GM12864 (cell line): ENCODE results near the gene UBE2M.
"Not testable (repeated sequence)": the region's sequence is repeated elsewhere in the genome, so short reads cannot be mapped to it uniquely, and the experiment has no call there.

Experiments
- DNase-seq: peaks from one replicate; pipeline ENCODE4 v3.0.0-alpha.2; 2011; ENCODE audit warnings: low read depth
- H3K4me3 ChIP-seq: 2 replicates; pipeline ENCODE4 v1.5.1; 2011; ENCODE audit warnings: mild to moderate bottlenecking, low read depth, low read length, control low read depth
- CTCF ChIP-seq: IDR thresholded peaks from 2 replicates; pipeline ENCODE4 v1.5.1; 2011; ENCODE audit warnings: low read depth, mild to moderate bottlenecking, moderate library complexity, low read length, control low read depth, inconsistent platforms; ENCODE audit errors: missing control alignments

The UBE2M gene

GRCh38 chr19:58547323-58548312 is 10.8 kb downstream of the UBE2M start:
- DNase-seq: no peak
- TF ChIP-seq CTCF: no peak
- no peak overlapping the region for H3K4me3 ChIP-seq

- no peak for DNase-seq
- TF ChIP-seq CTCF: no peak
- peak overlapping the region; percentile 98 for H3K4me3 ChIP-seq
These were observed 12.3 kb downstream of the UBE2M start for GRCh38 chr19:58546019-58546530.

GRCh38 chr19:58545286-58546018 is 13.0 kb downstream of the UBE2M start:
- TF ChIP-seq CTCF: no peak
- no peak for DNase-seq
- H3K4me3 ChIP-seq: peak overlapping the region; percentile 98

GRCh38 chr19:58544591-58545285 is 13.7 kb downstream of the UBE2M start:
- peak overlapping the region; percentile 98 for H3K4me3 ChIP-seq
- no peak for DNase-seq
- TF ChIP-seq CTCF: no peak

- peak within 1 kb of the TSS; percentile 98 for H3K4me3 ChIP-seq
- DNase-seq: peak; percentile 94
- no peak for TF ChIP-seq CTCF
These were observed 14.4 kb downstream of the UBE2M start, which contains the start of gene TRIM28 for GRCh38 chr19:58543826-58544590. Gene TRIM28, plus strand, starts transcription at chr19:58544064. Its CDS starts 694 bp downstream, at chr19:58544758.

GRCh38 chr19:58542641-58543372 is 15.6 kb downstream of the UBE2M start:
- H3K4me3 ChIP-seq, DNase-seq: not testable (repeated sequence)

- not testable (repeated sequence) for DNase-seq, H3K4me3 ChIP-seq
These were observed 19.2 kb downstream of the UBE2M start for GRCh38 chr19:58539169-58539559.
